ENCODE measurements around the gene NGEF. TPM values are rescaled to one million over a fixed set of nuclear protein-coding genes. Genes with fewer than 3 reads are reported as not detected.

Gene NGEF
- total RNA-seq, 1 donor, result 0.21 TPM

DNA sequence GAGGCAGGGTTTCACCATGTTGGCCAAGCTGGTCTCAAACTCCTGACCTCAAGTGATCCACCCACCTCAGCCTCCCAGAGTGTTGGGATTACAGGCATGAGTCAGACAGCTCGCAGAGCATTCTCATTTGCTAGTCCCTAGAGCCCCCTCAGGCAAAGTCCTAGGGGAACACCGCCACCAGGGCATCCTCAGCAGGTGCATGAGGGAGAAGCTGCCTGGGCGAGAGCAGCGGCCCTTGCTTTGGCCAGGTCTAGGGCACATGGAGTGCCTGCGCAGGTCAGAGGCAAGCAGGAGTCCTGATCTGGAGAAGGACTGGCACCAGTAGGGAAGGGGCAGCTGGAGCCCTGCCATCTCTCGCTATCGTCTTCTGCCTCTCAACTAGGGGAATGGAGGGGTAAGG lies 32.4 kb downstream of the NGEF start:
- Histone ChIP-seq H3K9me3 (ENCODE audit: low read depth, low read length) (no peaks in the 10 kb centered on the region), H3K4me3 (ENCODE audit: low read length) (no peak overlapping the region), H3K4me1 (ENCODE audit: insufficient read depth, low read length) (no peaks in the 10 kb centered on the region)

DNA sequence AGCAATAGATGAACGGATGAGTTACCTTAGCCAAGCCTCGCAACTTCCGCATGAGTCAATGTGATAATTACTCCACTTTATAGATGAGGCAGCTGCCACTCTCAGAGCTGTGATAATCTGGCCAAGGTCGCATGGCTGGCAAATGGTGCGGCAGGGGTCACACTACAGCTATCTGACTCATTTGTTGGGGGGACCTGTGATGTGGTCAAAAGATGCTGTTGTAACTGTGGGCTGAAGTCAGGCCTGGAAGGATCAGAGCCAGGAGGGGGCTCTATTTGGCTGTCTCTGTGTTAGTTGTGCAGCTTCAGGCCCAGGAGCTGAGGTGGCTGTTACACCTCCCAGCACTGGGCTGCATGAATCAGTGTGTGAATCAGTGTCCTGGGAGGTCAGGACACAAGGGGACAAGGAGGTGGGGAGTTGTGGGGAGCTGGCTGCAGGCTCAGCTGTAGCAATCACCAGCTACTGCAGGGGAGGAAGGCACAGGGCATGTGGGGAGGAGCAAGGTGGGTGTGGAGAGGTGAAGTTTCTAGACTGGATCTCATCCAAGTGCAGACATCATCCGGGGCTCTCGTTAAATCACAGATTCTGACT lies 33.1 kb downstream of the NGEF start:
- H3K4me1 ChIP-seq (ENCODE audit: insufficient read depth, low read length), result no peaks in the 10 kb centered on the region
- H3K27me3 ChIP-seq (ENCODE audit: insufficient read depth, low read length), result no peaks in the 10 kb centered on the region
- H3K9me3 ChIP-seq (ENCODE audit: low read depth, low read length), result no peaks in the 10 kb centered on the region
- no peak overlapping the region for H3K4me3 ChIP-seq (ENCODE audit: low read length)

More for the DNA sequence above, 32.4 kb downstream of the NGEF start:
- H3K27me3 ChIP-seq (ENCODE audit: insufficient read depth, low read length), result no peaks in the 10 kb centered on the region

DNA sequence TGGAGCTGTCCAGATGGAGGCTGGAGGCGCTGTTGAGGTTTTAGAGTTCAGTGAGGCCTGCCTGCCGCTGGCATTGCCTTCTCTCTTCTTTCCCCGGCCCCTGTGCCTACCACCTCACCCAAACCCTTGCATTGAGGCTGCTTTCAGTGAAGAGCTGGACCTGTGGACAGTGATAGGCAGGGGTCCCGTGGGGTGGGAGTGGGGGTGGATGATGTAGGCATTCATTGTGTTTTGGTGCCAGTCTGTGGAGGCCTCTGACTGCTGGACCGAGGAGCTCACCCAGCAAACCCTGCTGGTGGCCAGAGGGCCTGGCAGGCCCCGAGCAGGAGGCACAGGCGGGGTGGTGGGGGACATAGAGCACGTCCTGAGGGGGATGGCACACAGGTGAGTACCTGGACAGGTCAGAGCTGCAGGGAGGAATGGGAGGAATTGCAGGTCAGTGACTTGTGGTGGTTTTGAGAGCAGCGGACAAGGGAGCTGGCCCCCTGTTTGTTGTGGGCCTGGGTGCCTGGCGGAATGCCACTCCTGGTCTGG lies 35.6 kb downstream of the NGEF start:
- Histone ChIP-seq H3K4me1 (ENCODE audit: insufficient read depth, low read length) (no peaks in the 10 kb centered on the region), H3K4me3 (ENCODE audit: low read length) (no peak overlapping the region), H3K27me3 (ENCODE audit: insufficient read depth, low read length) (no peaks in the 10 kb centered on the region), H3K9me3 (ENCODE audit: low read depth, low read length) (no peaks in the 10 kb centered on the region)

DNA sequence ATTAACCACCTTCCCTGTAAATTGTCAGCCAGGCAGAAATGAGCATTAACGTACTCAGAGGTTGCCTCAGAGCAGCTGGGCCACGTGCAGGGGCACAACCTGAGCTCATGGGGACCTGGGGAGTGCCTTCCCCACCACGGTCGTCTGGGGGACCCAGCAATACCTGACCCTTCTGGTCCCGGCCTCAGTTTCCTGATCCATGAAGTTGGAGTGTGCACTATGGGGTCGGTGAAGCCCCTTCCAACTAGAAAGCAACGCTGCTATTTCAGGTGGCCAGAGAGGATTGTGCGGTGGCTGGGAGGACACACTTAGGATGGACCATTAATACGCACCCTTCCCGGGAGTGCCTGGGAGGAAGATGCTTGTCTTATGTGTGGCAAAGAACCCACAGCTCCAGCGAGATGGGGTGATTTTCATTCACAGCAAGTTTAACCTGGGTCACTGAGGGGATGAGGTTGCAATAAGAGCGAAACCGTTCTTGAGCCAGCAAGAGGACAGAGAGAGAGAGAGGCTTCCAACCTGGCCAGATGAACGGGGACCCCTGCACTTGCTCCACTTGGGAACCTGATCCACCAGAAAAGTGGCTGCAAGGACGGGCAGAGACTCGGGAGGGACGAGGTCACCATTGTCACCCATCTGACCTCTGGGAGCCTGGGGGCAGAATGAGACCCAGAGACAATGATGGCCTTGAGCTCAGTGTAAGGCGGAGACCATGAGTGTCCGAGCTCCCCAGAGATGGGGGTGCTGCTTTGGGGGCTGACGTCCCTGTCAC lies 36.2 kb downstream of the NGEF start:
- Histone ChIP-seq H3K4me3 (ENCODE audit: low read length) (no peak overlapping the region), H3K9me3 (ENCODE audit: low read depth, low read length) (no peaks in the 10 kb centered on the region), H3K4me1 (ENCODE audit: insufficient read depth, low read length) (no peaks in the 10 kb centered on the region), H3K27me3 (ENCODE audit: insufficient read depth, low read length) (no peaks in the 10 kb centered on the region)

DNA sequence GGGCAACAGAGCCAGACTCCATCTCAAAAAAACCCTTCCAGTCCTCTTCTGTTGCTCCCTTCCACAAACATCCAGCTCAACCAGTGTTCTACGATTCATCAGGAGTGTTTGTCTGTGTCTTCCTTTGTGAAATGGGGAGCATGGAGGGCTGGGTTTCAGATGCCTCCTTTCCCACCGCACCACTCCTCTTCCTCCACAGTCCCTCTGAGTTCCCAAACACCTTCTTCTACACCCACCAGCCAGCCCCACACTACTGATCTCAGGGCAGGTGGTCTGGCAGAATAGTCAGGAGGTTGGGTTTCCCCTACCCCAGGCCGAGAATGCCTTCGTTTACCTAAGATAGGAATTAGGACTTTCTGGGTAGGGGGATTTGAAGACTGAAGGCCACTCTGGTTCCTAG lies 36.9 kb downstream of the NGEF start:
- H3K9me3 ChIP-seq (ENCODE audit: low read depth, low read length), result no peaks in the 10 kb centered on the region
- H3K4me1 ChIP-seq (ENCODE audit: insufficient read depth, low read length), result no peaks in the 10 kb centered on the region
- no peak overlapping the region for H3K4me3 ChIP-seq (ENCODE audit: low read length)
- H3K27me3 ChIP-seq (ENCODE audit: insufficient read depth, low read length), result no peaks in the 10 kb centered on the region

DNA sequence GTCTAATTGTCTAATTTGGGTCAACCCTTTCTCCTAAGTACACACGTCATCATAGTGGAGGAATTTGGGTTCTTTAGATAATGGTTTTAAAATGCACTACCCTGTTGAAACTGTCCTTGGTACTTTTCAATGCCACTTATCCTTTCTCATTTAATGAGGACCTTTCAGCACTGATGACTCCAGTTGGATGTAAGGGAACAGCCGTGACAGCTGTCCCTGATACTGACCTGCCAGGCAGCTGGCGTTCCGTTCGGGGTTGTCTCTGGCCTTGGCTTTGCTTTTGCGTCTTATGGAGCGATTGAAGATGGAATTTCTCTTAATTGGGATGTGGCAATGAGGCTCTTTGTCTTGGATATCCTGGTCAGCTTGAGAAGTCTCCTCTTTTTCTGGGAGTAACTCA lies 38.7 kb downstream of the NGEF start:
- Histone ChIP-seq H3K27me3 (ENCODE audit: insufficient read depth, low read length) (no peaks in the 10 kb centered on the region), H3K4me1 (ENCODE audit: insufficient read depth, low read length) (no peaks in the 10 kb centered on the region), H3K4me3 (ENCODE audit: low read length) (no peak overlapping the region), H3K9me3 (ENCODE audit: low read depth, low read length) (no peaks in the 10 kb centered on the region)

DNA sequence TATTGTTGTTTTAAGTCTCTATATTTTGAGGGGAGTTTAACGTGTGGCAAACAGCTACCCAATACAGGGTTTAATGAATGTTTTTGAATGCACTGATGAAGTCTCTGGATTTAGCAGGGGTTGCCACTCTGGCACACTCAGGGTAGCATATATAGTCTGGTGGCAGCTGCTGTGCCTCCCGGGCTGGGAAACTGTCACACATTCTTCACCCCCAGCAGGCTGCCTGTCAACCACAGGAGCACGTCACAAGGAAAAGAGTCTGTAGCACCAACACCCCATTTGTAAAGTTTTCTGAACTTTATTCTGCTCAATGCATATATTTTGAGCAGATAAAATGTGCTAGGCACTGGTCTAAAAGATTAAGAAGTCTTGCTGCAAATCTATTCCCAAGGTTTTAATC lies 39.3 kb downstream of the NGEF start:
- Histone ChIP-seq H3K9me3 (ENCODE audit: low read depth, low read length) (no peaks in the 10 kb centered on the region), H3K27me3 (ENCODE audit: insufficient read depth, low read length) (no peaks in the 10 kb centered on the region), H3K4me3 (ENCODE audit: low read length) (no peak overlapping the region), H3K4me1 (ENCODE audit: insufficient read depth, low read length) (no peaks in the 10 kb centered on the region)

DNA sequence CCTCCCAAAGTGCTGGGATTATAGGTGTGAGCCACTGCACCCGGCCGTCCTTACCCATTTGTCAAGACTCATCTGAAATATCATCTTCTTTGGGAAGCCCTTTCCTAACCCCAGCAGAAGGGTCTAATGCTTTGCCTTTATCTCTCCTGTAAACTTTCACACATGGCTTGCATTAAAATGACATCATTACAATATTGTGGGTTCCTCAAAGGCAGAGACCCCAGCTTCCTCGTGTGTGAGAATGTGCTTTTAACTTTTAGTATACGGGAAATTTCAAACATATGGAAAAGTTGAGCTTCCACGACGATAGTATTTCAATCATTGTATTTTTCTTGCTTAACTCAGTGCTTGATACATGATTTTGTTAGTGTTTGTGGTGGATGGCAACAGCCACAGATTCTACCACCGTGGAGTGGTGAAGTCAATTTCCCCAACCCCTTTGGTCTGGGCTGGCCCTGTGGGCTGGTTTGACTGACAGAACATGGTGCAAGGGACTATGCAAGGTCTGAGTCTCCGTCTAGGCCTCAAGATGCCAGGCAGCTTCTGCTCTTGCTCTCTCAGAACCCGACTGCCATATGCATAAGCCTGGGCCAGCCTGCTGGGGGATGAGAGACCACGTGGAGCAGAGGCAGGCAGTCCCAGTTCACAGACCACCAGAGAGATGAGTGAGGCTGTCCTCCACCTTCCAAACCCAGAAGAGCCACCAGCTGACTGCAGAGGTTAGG lies 39.9 kb downstream of the NGEF start:
- Histone ChIP-seq H3K27me3 (ENCODE audit: insufficient read depth, low read length) (no peaks in the 10 kb centered on the region), H3K9me3 (ENCODE audit: low read depth, low read length) (no peaks in the 10 kb centered on the region), H3K4me3 (ENCODE audit: low read length) (no peak overlapping the region), H3K4me1 (ENCODE audit: insufficient read depth, low read length) (no peaks in the 10 kb centered on the region)

DNA sequence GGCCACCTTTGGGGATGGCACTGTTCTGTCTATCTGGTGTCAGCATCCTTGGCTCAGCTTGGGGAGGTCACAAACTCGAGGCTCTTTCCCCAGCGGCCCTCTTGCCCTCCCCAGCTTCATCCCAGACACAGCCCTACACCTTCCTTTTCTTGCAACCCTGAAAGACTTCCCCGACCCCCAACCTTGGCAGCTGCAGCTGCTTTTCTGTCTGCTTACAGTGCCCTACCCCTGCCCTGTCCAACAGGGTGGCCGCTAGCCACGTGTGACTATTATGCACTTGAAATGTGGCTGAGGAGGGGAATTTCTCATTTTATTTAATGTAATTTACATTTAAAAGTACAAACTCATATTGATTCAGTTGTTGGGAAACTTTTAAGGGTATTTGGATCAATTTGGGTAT lies 41.3 kb downstream of the NGEF start:
- Histone ChIP-seq H3K27me3 (ENCODE audit: insufficient read depth, low read length) (no peaks in the 10 kb centered on the region), H3K4me1 (ENCODE audit: insufficient read depth, low read length) (no peaks in the 10 kb centered on the region), H3K9me3 (ENCODE audit: low read depth, low read length) (no peaks in the 10 kb centered on the region), H3K4me3 (ENCODE audit: low read length) (no peak overlapping the region)

DNA sequence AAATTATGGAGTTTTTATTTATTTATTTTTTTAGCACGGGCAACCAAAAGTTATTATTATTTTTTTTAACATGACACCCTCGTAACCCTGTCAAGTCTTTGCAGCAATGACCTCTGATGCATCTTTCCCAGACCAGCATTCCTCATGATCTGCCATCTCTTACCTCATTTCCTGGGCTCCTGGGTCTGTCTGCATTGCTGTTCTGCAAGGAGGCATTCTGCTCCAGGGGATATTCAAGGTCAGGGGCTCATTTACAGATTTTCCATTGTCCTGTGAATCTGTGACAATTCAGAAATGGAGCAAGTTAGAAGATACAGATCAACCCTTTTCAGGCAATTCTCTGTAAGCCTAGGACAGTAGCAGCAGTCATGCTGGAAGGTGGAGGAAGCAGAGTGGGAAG lies 43.0 kb downstream of the NGEF start:
- H3K9me3 ChIP-seq (ENCODE audit: low read depth, low read length), result no peaks in the 10 kb centered on the region
- no peaks in the 10 kb centered on the region for H3K27me3 ChIP-seq (ENCODE audit: insufficient read depth, low read length)
- no peaks in the 10 kb centered on the region for H3K4me1 ChIP-seq (ENCODE audit: insufficient read depth, low read length)
- H3K4me3 ChIP-seq (ENCODE audit: low read length), result no peak overlapping the region

DNA sequence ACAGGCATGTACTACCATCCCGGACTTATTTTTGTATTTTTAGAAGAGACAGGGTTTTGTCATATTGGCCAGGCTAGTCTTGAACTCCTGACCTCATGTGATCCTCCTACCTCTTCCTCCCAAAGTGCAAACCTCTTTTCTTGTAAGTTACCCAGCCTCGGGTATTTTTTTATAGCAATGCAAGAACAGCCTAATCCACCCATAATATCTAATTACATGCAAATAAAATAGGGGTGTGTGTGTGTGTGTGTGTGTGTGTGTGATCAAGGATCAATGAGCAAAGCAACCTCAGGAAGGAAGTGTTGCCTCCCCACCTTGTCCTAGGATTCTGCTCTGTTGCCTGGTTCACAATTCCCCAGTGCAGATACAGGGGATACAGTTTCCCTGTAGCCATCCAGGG lies 45.6 kb downstream of the NGEF start:
- Histone ChIP-seq H3K9me3 (ENCODE audit: low read depth, low read length) (no peaks in the 10 kb centered on the region), H3K4me1 (ENCODE audit: insufficient read depth, low read length) (no peaks in the 10 kb centered on the region), H3K4me3 (ENCODE audit: low read length) (no peak overlapping the region), H3K27me3 (ENCODE audit: insufficient read depth, low read length) (no peaks in the 10 kb centered on the region)

DNA sequence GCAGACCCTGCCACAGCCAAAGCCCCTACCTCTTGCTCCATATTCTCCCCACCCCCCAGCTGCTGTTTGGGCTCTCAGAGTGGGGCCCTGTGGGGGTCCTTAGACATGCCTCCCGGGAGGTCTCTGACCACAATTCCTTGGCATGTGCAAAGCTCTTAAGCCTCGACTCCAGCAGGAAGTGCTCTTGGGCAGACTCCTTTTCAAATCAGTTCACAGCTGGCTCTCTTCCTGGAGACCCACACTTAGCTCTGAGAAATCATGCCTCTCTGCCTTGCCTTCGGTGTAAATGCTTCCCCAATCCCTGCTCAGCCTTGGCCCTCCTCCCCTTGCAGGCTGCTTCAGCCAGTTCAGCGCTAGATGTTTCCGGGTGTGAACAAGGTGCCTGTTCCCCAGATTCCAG lies 46.9 kb downstream of the NGEF start:
- Histone ChIP-seq H3K9me3 (ENCODE audit: low read depth, low read length) (no peaks in the 10 kb centered on the region), H3K4me3 (ENCODE audit: low read length) (no peak overlapping the region), H3K4me1 (ENCODE audit: insufficient read depth, low read length) (no peaks in the 10 kb centered on the region), H3K27me3 (ENCODE audit: insufficient read depth, low read length) (no peaks in the 10 kb centered on the region)

DNA sequence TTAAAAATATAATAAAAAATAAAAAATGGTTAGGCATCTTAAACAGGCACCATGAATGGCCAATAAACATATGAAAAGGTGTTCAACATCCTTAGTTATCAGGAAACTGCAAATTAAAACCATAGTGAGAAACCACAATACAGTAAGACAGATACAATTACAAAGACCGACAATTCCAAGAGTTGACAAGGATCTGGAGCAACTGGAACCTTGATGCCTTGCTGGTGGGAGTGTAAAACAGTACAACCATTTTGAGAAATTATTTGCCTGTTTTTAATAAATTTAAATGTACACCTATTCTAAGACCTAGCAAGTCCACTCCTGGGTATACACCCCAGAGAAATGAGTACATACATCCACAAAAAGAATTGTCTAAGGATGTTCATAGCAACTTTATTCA lies 49.1 kb downstream of the NGEF start:
- Histone ChIP-seq H3K27me3 (ENCODE audit: insufficient read depth, low read length) (no peaks in the 10 kb centered on the region), H3K4me3 (ENCODE audit: low read length) (no peak overlapping the region), H3K4me1 (ENCODE audit: insufficient read depth, low read length) (no peaks in the 10 kb centered on the region), H3K9me3 (ENCODE audit: low read depth, low read length) (no peaks in the 10 kb centered on the region)

DNA sequence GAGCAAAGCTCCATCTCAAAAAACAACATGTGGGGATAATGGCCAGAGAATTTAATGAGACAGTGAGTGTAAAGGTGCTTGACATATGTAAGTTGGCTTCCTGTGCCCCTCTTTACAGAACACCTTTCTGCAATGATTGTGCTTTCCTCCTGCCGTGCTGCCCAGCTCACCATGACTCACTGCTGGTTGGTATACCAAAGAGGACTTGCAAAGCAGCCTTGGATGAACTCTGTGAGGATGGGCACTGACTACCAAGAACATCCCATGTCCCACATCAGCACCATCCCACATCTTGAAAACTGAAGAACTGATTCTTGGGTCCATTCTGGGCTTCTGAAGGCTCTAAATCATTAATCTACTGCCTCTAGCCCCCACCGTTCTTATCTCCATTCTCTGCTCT lies 52.2 kb downstream of the NGEF start:
- no peaks in the 10 kb centered on the region for H3K27me3 ChIP-seq (ENCODE audit: insufficient read depth, low read length)
- no peaks in the 10 kb centered on the region for H3K9me3 ChIP-seq (ENCODE audit: low read depth, low read length)
- peaks cover 17% of the 10 kb centered on the region for H3K4me1 ChIP-seq (ENCODE audit: insufficient read depth, low read length)
- H3K4me3 ChIP-seq (ENCODE audit: low read length), result no peak overlapping the region

DNA sequence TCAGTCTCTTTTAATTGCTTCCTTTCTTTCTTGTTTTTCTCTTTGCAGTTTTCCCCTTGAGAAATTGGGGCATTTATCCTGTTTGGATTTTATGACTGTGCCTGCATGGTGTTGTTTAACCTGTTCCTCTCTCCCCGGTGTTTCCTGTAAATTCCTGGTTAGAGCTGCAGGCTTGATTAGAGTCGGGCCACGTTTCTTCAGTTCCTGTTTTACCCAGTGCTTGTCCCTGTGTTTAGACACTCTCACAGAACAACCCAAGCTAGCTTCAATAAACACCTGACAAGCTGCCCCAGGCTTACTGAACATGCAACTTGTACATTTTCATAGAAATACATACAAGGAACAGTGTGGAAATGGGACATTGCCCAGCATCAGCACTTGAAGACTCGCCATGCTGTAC lies 53.9 kb downstream of the NGEF start:
- Histone ChIP-seq H3K4me1 (ENCODE audit: insufficient read depth, low read length) (peaks cover 28% of the 10 kb centered on the region), H3K4me3 (ENCODE audit: low read length) (no peak overlapping the region), H3K9me3 (ENCODE audit: low read depth, low read length) (no peaks in the 10 kb centered on the region), H3K27me3 (ENCODE audit: insufficient read depth, low read length) (no peaks in the 10 kb centered on the region)

Measured in mononuclear cell (primary cell).